ENCODE measurements around the gene RCBTB2.
A peak's percentile ranks its signal among the peaks of the same experiment; 100 is the strongest.

RCBTB2 gene

DNA sequence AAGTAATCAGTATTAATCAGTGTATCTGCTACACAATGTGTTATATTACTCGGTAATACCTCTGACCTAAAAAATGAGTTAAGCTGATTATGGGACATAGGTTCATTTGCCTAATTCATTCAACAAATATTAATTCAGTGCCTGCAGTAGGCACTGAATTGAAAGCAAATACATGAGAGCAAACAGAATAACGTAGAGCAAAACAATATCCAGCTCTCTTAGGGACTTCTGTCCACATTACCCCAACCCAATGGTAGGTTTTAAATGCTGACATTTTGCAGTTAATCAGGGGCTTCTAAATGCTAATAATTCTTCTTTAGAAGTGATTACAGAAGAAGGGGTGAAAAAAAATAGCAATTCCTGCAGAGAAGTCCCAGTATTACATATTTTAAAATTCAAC lies 4.9 kb downstream of the RCBTB2 start:
- DNase-seq, result no peak

- DNase-seq, result no peak
Measured at GRCh38 chr13:48526286-48526685, 6.6 kb downstream of the RCBTB2 start.

DNA sequence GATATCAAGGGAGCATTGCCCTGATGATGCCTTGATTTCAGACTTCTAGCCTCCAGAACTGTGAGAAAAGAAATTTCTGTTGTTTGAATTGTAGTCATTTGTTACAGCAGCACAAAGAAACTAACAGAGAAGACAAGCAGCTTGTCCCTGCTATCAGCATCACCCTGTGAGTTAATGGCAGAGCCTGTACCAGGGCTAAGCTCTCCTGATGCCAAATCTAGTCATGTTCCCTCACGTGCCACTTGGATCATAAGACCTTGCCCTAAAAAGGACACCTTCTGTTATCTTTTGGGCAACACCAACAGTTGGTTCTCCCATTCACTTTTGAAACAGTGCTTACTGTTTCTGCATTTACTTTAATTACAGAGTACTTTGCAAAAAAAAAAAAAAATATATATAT lies 14.8 kb downstream of the RCBTB2 start:
- no peak for DNase-seq

DNA sequence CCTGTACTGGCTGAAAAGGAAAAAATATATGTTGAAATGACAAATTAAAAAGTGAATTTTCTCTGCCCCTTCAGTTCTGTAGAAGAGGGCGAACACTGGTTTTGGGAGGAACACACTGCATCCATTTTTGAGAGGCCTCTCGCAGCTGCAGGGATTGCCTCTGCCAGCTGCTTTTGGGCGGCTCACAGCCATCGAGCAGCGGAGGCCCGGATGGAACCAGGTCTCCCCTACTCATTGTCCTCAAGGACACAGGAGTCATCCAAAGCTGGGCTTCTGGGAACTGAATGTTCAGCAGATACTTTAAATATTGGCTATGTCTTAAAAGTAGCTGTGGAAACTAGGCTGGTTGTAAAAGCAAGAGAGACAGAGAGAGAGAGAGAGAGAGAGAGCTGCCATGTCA lies 17.1 kb downstream of the RCBTB2 start:
- no peak for DNase-seq

DNA sequence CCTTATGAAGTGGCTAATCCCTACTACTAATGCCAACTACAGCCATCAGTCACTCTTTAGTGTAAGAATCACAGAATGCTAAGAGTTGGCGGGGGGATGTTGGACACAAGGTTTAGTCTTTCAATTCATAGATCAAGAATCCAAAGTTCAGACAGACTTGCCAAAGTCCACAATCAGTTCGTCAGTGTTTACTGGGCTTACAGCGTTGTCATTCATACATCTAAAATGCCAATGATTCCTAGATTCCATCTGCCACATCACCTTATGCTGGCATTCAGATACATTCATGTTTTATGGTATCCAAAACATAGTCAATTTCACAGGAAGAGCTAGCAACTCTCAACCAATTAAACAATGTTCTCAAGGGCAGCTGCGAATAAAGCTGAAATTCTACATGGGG lies 18.1 kb downstream of the RCBTB2 start:
- DNase-seq, result no peak

GRCh38 chr13:48511621-48512230 lies 21.2 kb downstream of the RCBTB2 start:
- DNase-seq, result no peak

GRCh38 chr13:48510698-48511097 lies 22.2 kb downstream of the RCBTB2 start:
- no peak for DNase-seq

DNA sequence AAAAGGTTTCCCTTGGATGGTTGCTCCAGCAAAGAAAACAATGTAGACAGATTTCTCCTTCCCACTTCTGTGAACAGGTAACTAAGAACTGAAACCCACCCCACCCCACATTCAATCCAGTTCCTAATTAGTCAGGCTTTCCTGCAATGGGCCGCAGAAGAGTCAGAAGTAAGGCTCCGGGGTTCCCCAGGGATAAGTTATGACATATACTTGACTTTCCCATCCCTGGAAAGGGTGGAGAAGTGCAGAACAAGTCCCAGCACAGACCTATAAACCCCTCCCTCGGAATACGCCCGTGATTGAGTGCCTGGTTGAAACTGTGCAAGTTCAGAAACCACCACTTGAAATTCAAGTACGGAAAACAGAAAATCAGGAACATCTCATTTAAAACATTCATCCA lies 24.9 kb downstream of the RCBTB2 start:
- DNase-seq, result no peak

DNA sequence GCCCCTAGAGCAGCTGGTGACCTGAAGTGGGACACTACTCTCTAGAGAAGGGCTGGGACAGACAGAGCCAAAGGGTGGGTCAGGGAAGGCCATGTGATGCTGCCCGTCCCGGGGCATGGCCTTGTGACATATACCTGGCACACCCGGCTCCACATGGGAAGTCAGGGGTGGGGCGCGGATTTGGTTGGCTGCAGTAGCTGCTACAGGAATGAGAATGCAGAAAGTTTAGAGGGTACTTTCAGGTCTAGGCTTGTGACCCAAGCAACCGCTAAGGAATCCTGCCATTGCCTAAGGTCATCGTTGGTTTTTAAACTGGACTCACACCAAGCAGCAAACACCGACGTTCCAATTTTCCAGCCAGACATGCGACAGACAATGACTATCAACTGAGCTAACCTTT lies 25.9 kb downstream of the RCBTB2 start:
- no peak for DNase-seq

GRCh38 chr13:48506092-48506701 lies 26.7 kb downstream of the RCBTB2 start:
- no peak for DNase-seq

GRCh38 chr13:48505597-48506091 lies 27.2 kb downstream of the RCBTB2 start:
- peak; percentile 95 for DNase-seq

- no peak for DNase-seq
Measured at GRCh38 chr13:48505012-48505411, 27.9 kb downstream of the RCBTB2 start.

- no peak for DNase-seq
Measured at GRCh38 chr13:48504606-48505005, 28.3 kb downstream of the RCBTB2 start.

DNA sequence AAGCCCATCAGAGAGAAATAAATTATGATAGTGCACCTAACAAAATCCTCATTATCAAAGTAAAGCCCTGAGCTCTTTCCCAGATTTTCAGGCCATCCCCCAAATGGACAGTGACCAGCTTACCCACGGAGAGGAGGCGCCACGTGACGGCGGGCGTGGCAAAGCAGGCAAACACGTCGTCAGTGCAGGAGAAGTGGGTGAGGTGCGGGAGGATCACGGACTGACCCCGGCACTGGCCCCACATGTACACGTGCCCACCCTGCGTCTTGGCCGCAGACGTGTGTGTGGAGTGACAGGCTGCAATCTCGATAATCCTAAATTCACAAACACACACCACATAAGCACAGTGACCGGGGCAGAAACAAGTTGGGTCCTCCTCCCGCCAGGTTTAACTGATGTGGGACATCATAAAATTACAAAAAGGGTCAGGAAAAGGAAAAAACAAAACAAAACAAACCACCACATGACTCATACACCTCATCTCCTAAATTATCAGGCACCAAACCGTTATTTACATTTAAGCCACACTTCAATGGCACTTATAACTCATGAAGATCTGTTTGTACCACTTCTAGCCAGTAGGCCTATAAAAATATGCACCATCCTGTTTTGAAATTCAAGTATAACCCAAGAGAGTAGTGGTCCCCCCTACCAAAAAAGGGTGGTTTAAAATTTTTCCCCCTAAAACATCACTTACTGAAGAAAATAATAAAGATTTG lies 30.1 kb downstream of the RCBTB2 start:
- no peak for DNase-seq

GRCh38 chr13:48501705-48502104 lies 31.2 kb downstream of the RCBTB2 start:
- DNase-seq, result no peak

- DNase-seq, result peak; percentile 90
Measured at GRCh38 chr13:48500652-48501197, 32.2 kb downstream of the RCBTB2 start.

GRCh38 chr13:48497669-48498068 lies 35.2 kb downstream of the RCBTB2 start:
- no peak for DNase-seq

GRCh38 chr13:48496271-48497161 lies 36.4 kb downstream of the RCBTB2 start:
- DNase-seq, result no peak

- no peak for DNase-seq
Measured at GRCh38 chr13:48494874-48495273, 38.0 kb downstream of the RCBTB2 start.

- no peak for DNase-seq
Measured at GRCh38 chr13:48493851-48494250, 39.0 kb downstream of the RCBTB2 start.

DNA sequence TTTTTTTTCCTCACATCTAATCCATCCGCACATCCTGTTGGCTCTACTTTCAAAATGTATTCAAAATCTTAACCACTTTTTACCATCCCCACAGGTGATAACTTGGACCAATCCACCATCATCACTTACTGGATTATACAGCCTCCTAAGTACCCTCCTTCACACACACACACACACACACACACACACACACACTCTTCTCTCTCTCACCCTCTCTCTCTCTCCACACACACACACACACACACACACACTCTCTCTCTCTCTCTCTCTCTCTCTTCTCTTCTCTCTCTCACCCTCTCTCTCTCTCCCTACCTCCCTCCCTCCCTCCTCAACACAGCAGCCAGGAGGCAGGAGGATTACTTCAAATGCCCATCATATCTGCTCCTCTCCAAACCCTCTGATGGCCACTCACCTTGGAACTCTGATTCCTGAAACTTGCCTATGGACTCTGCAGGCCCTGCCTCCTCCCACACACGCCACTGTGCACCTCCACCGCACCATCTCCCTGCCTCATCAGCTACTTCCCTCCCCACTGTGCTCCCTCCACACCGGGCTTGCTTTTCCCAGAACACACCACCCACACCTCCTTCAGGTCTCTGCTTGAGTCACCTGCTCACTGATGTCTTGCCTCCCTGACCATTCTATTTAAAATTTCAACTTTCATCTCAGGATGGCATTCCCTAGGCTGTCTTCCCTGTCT lies 39.7 kb downstream of the RCBTB2 start:
- no peak for DNase-seq

- peak; percentile 98 for DNase-seq
Measured at GRCh38 chr13:48492470-48493065, 40.3 kb downstream of the RCBTB2 start.
